GM12865 (cell line): Measurements from ENCODE around the gene AKAP3.

Experiments used
- DNase-seq: peaks from one replicate; pipeline ENCODE4 v3.0.0; 2010; ENCODE audit warnings: low read depth
- H3K4me3 ChIP-seq: 2 replicates; pipeline ENCODE4 v1.5.1; 2011; ENCODE audit warnings: mild to moderate bottlenecking, low read depth, low read length, control low read depth
- CTCF ChIP-seq: IDR thresholded peaks from 2 replicates; pipeline ENCODE4 v1.5.1; 2011; ENCODE audit warnings: low read length, control low read depth, low read depth, inconsistent platforms; ENCODE audit not compliant: insufficient read depth; ENCODE audit errors: missing control alignments

AKAP3 gene

GRCh38 chr12:4588916-4589315, 59.9 kb downstream of the AKAP3 start:
- no peak for TF ChIP-seq CTCF
- H3K4me3 ChIP-seq, result no peak overlapping the region
- no peak for DNase-seq

GRCh38 chr12:4587108-4587507, 61.7 kb downstream of the AKAP3 start:
- DNase-seq, result no peak
- H3K4me3 ChIP-seq, result no peak overlapping the region
- no peak for TF ChIP-seq CTCF

GRCh38 chr12:4586500-4586899, 62.4 kb downstream of the AKAP3 start:
- no peak overlapping the region for H3K4me3 ChIP-seq
- DNase-seq, result no peak
- no peak for TF ChIP-seq CTCF

GRCh38 chr12:4584896-4585295, 64.0 kb downstream of the AKAP3 start:
- TF ChIP-seq CTCF, result no peak
- no peak overlapping the region for H3K4me3 ChIP-seq
- DNase-seq, result no peak

GRCh38 chr12:4584281-4584680, 64.6 kb downstream of the AKAP3 start:
- no peak for DNase-seq
- TF ChIP-seq CTCF, result no peak
- H3K4me3 ChIP-seq, result no peak overlapping the region

GRCh38 chr12:4580281-4580688, 68.6 kb downstream of the AKAP3 start:
- DNase-seq, result no peak
- TF ChIP-seq CTCF, result no peak
- no peak overlapping the region for H3K4me3 ChIP-seq

- DNase-seq, result peak; percentile 48
- TF ChIP-seq CTCF, result peak; percentile 34
- no peak overlapping the region for H3K4me3 ChIP-seq
Measured at GRCh38 chr12:4579305-4580102, 69.3 kb downstream of the AKAP3 start.
